GM12878 (cell line): Measurements from ENCODE around the gene CSMD2. TPM values are rescaled to one million over a fixed set of nuclear protein-coding genes. Genes with fewer than 3 reads are reported as not detected.

Source experiments
- BCL3 ChIP-seq: IDR thresholded peaks from 2 replicates; pipeline ENCODE4 v1.6.1; 2011; ENCODE audit warnings: borderline replicate concordance, low read depth, mild to moderate bottlenecking, moderate library complexity, low read length; ENCODE audit not compliant: insufficient read depth, poor library complexity, severe bottlenecking
- BCLAF1 ChIP-seq: fragments of 450-650 bp; IDR thresholded peaks from 2 replicates; pipeline ENCODE4 v1.6.1; 2017; ENCODE audit warnings: antibody characterized with exemption, mild to moderate bottlenecking, moderate library complexity
- BHLHE40 ChIP-seq, 2 experiments: fragments of 450-650 bp in 1 of 2; IDR thresholded peaks; 2 replicates each; pipeline ENCODE4 v1.6.1; 2011 to 2017; ENCODE audit warnings: low read depth in 2 of 2, borderline replicate concordance in 1 of 2, improper control_type of control experiment in 1 of 2, low read length in 1 of 2, mild to moderate bottlenecking in 1 of 2
- CBX3 ChIP-seq: fragments of 200-600 bp; sonication (generic); IDR thresholded peaks from 2 replicates; pipeline ENCODE4 v1.6.1; 2016; ENCODE audit warnings: low read depth, borderline replicate concordance
- EGR1 ChIP-seq, 2 experiments: IDR thresholded peaks; 1 replicate in 1 of 2; 2 replicates in 1 of 2; pipeline ENCODE4 v1.6.1; 2011 to 2012; ENCODE audit warnings: low read depth in 2 of 2, low read length in 2 of 2, borderline replicate concordance in 1 of 2, mild to moderate bottlenecking in 1 of 2, moderate library complexity in 1 of 2
- FOS ChIP-seq: IDR thresholded peaks from 3 replicates; pipeline ENCODE4 v1.6.1; 2011; ENCODE audit warnings: borderline replicate concordance; ENCODE audit not compliant: insufficient read length; ENCODE audit errors: extremely low read depth
- FOXK2 ChIP-seq: fragments of 450-650 bp; IDR thresholded peaks from 2 replicates; pipeline ENCODE4 v1.6.1; 2017; ENCODE audit warnings: mild to moderate bottlenecking, moderate library complexity
- IKZF1 ChIP-seq: fragments of 450-650 bp; conservative IDR thresholded peaks from 2 replicates; pipeline ENCODE4 v1.6.1; 2017; ENCODE audit warnings: antibody characterized with exemption, mild to moderate bottlenecking
- RELA ChIP-seq: fragments of 450-650 bp; IDR thresholded peaks from 2 replicates; pipeline ENCODE4 v1.8.0; 2014; ENCODE audit warnings: borderline replicate concordance; ENCODE audit not compliant: partially characterized antibody
- TCF7 ChIP-seq: IDR thresholded peaks from 2 replicates; pipeline ENCODE4 v1.6.1; 2014; ENCODE audit warnings: antibody characterized with exemption, borderline replicate concordance
- ZNF384 ChIP-seq: IDR thresholded peaks from 2 replicates; pipeline ENCODE4 v1.6.1; 2012; ENCODE audit warnings: low read depth, mild to moderate bottlenecking, low read length, improper control_type of control experiment, borderline replicate concordance
- polyA plus RNA-seq, 11 experiments: library from polyadenylated mRNA; depleted of rRNA in 4 of 11; unstranded in 6 of 11; stranded (reverse) in 5 of 11; fragments of >200 nt; fragmentation: Nextera tagmentation in 4 of 11; fragmentation: Illumina TruSeq in 1 of 11; extraction: Ambion mirVana in 4 of 11; extraction: Trizol in 1 of 11; gene quantifications; 1 replicate in 1 of 11; 2 replicates in 10 of 11; pipeline versions ENCODE4 v1.2.1 to v1.2.3, GENCODE V29; 2011 to 2016; ENCODE audit warnings: inconsistent platforms in 2 of 11, missing spikeins in 2 of 11, low read depth in 1 of 11
- total RNA-seq, 4 experiments: library from RNA; depleted of rRNA in 3 of 4; stranded (reverse); fragments of >200 nt in 3 of 4; fragmentation: Illumina TruSeq in 1 of 4; extraction: Trizol in 1 of 4; gene quantifications; 2 replicates each; pipeline versions ENCODE4 v1.2.1 to v1.2.3, GENCODE V29; 2013 to 2021

The CSMD2 gene
- total and polyA plus RNA-seq, 10 of the 15 experiments (the other 5 are each of a cell fraction or from before 2014, with no cell fraction given) = under 0.01 TPM; not detected in 9

- TF ChIP-seq BCLAF1 (no peak), FOS (no peak), IKZF1 (no peak), TCF7 (no peak), EGR1 (IDR thresholded peaks at IDR 0.05; ENCODE audit: borderline replicate concordance in 1 of 2, low read depth in 2 of 2, low read length in 2 of 2) (no peak), RELA (no peak), BCL3 (no peak), BHLHE40 (IDR thresholded peaks at IDR 0.05; ENCODE audit: borderline replicate concordance in 1 of 2, low read depth in 2 of 2, low read length in 1 of 2) (no peak), CBX3 (no peak), ZNF384 (no peak), FOXK2 (no peak)
- TF ChIP-seq, all 136 proteins: peak for 0
These were observed 35.4 kb downstream of the CSMD2 start (continued) for GRCh38 chr1:34129630-34130029.
